ENCODE measurements around the gene NOS1AP. TPM values are rescaled to one million over a fixed set of nuclear protein-coding genes. Genes with fewer than 3 reads are reported as not detected.

NOS1AP gene
- total RNA-seq, 1 experiment from 2014 or later = 14.7 TPM

DNA sequence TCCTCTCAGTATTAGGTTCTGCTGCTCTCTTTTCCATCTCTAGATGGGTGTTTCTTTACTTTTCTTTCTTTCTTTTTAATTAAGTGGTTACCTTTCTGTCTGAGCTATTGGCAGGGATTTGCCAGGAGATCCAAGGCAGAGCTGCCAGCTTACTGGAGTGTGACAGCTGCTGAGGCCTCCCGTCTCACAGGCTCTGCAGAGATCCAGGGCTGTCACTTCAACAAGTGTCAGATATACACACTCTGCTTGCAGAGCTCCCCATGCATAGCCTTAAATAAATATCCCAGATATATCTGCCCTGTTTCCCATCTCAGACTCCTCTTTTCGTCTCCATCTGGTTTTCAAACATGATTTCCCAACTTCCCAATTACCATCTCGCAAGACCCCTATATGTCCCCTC is 124.3 kb downstream of the NOS1AP start (continued):
- no peak for TF ChIP-seq ZNF671 (CRISPR knock-in tag; IDR thresholded peaks at IDR 0.05)

DNA sequence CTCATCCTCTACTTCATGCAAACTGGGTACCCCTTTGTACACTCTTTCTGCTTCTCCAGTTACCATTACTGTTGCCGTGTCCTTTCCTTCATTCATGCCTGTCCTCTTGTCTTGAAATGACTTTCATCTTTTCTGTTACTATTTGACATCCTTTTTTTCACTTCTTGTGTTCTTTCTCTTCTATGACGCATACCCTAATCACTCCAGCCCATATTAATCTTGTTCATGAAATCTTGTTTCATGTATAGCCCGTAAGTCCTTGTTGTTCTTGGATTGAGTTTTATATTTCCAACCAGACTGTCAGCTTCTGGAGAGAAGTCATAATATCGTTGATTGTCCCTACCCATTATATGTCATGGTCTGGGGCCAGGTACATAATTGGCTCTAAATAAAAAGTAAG is 126.1 kb downstream of the NOS1AP start:
- Mint-ChIP-seq H3K9me3 (no peaks in the 10 kb centered on the region), H3K27ac (no peak overlapping the region), H3K4me1 (peaks cover 59% of the 10 kb centered on the region), H3K36me3 (no peaks in the 10 kb centered on the region), H3K4me3 (no peak overlapping the region), H3K27me3 (ENCODE audit: low read depth) (no peaks in the 10 kb centered on the region)
- ATAC-seq (no peak), DNase-seq (ENCODE audit: low spot score) (no peak)
- ChIA-PET POLR2A (no interaction called here), CTCF (no interaction called here)
- TF ChIP-seq, protein P1, sequence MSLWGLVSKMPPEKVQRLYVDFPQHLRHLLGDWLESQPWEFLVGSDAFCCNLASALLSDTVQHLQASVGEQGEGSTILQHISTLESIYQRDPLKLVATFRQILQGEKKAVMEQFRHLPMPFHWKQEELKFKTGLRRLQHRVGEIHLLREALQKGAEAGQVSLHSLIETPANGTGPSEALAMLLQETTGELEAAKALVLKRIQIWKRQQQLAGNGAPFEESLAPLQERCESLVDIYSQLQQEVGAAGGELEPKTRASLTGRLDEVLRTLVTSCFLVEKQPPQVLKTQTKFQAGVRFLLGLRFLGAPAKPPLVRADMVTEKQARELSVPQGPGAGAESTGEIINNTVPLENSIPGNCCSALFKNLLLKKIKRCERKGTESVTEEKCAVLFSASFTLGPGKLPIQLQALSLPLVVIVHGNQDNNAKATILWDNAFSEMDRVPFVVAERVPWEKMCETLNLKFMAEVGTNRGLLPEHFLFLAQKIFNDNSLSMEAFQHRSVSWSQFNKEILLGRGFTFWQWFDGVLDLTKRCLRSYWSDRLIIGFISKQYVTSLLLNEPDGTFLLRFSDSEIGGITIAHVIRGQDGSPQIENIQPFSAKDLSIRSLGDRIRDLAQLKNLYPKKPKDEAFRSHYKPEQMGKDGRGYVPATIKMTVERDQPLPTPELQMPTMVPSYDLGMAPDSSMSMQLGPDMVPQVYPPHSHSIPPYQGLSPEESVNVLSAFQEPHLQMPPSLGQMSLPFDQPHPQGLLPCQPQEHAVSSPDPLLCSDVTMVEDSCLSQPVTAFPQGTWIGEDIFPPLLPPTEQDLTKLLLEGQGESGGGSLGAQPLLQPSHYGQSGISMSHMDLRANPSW (CRISPR knock-in tag; conservative IDR thresholded peaks at IDR 0.05; ENCODE audit: low read depth) = no peak
- TF ChIP-seq ZNF138 (CRISPR knock-in tag; conservative IDR thresholded peaks at IDR 0.05) (no peak), FOXP1 (CRISPR knock-in tag; IDR thresholded peaks at IDR 0.05; ENCODE audit: borderline replicate concordance) (no peak), HMGA2 (CRISPR knock-in tag; IDR thresholded peaks at IDR 0.05) (no peak), NFYB (CRISPR knock-in tag; conservative IDR thresholded peaks at IDR 0.05; ENCODE audit: low read depth) (no peak), ZNF396 (CRISPR knock-in tag; IDR thresholded peaks at IDR 0.05; ENCODE audit: borderline replicate concordance) (no peak), ATF1 (CRISPR knock-in tag; IDR thresholded peaks at IDR 0.05) (no peak), TP53 (CRISPR knock-in tag; IDR thresholded peaks at IDR 0.05) (no peak)
- TF ChIP-seq, protein P2, sequence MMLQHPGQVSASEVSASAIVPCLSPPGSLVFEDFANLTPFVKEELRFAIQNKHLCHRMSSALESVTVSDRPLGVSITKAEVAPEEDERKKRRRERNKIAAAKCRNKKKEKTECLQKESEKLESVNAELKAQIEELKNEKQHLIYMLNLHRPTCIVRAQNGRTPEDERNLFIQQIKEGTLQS (CRISPR knock-in tag; conservative IDR thresholded peaks at IDR 0.05) = no peak

DNA sequence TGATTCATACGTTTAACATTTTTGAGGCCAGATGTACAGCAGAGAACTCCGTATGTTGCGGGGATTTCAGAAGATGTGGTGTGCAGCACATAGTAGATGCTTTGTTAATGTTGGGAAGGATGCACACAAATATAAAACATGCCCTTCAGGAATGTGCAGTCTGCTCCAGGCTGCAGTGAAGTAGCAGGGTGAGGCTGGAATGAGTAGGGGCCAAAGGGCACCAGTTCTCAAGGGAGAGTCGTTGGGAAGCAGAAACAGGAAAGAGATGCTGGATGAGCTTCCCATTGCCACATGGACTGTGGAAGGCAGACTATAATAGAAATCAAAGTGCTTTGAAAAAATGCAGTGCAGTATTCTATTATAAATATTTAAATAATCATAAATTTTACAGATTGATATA is 126.9 kb downstream of the NOS1AP start:
- DNase-seq (ENCODE audit: low spot score) (no peak), ATAC-seq (no peak)
- Mint-ChIP-seq H3K27ac (no peak overlapping the region), H3K9me3 (peaks cover 6% of the 10 kb centered on the region), H3K4me1 (peaks cover 50% of the 10 kb centered on the region), H3K4me3 (no peak overlapping the region), H3K36me3 (peaks cover 3% of the 10 kb centered on the region; the same call in 1 of the 2 replicates), H3K27me3 (ENCODE audit: low read depth) (no peaks in the 10 kb centered on the region)
- ChIA-PET CTCF (no interaction called here), POLR2A (interaction anchor here (0.8 kb wide), 1 partner anchor 9 kb away, joined by 3 read pairs; no protein-coding TSS in a partner anchor)
- TF ChIP-seq RELA (CRISPR knock-in tag; IDR thresholded peaks at IDR 0.05; ENCODE audit: borderline replicate concordance) (no peak), ELF4 (CRISPR knock-in tag; IDR thresholded peaks at IDR 0.05; ENCODE audit: low read depth) (no peak), ZNF416 (CRISPR knock-in tag; IDR thresholded peaks at IDR 0.05) (no peak), NFATC4 (CRISPR knock-in tag; IDR thresholded peaks at IDR 0.05) (no peak), MXD4 (CRISPR knock-in tag; IDR thresholded peaks at IDR 0.05; ENCODE audit: borderline replicate concordance) (no peak), ATF1 (CRISPR knock-in tag; IDR thresholded peaks at IDR 0.05) (no peak), GTF2I (CRISPR knock-in tag; conservative IDR thresholded peaks at IDR 0.05) (no peak), ZNF396 (CRISPR knock-in tag; IDR thresholded peaks at IDR 0.05; ENCODE audit: borderline replicate concordance) (no peak), NFE2L1 (CRISPR knock-in tag; IDR thresholded peaks at IDR 0.05) (no peak), TEAD4 (CRISPR knock-in tag; IDR thresholded peaks at IDR 0.05) (no peak), GABPB1 (CRISPR knock-in tag; IDR thresholded peaks at IDR 0.05) (no peak), SP1 (CRISPR knock-in tag; conservative IDR thresholded peaks at IDR 0.05) (no peak), JAZF1 (CRISPR knock-in tag; IDR thresholded peaks at IDR 0.05) (no peak), CREB1 (CRISPR knock-in tag; IDR thresholded peaks at IDR 0.05) (no peak)
- TF ChIP-seq, protein P1 (CRISPR knock-in tag; conservative IDR thresholded peaks at IDR 0.05; ENCODE audit: low read depth) = no peak
- TF ChIP-seq, protein P3, sequence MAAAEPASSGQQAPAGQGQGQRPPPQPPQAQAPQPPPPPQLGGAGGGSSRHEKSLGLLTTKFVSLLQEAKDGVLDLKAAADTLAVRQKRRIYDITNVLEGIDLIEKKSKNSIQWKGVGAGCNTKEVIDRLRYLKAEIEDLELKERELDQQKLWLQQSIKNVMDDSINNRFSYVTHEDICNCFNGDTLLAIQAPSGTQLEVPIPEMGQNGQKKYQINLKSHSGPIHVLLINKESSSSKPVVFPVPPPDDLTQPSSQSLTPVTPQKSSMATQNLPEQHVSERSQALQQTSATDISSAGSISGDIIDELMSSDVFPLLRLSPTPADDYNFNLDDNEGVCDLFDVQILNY (CRISPR knock-in tag; IDR thresholded peaks at IDR 0.05) = no peak
- TF ChIP-seq, protein P4, sequence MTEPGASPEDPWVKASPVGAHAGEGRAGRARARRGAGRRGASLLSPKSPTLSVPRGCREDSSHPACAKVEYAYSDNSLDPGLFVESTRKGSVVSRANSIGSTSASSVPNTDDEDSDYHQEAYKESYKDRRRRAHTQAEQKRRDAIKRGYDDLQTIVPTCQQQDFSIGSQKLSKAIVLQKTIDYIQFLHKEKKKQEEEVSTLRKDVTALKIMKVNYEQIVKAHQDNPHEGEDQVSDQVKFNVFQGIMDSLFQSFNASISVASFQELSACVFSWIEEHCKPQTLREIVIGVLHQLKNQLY (CRISPR knock-in tag; IDR thresholded peaks at IDR 0.05) = no peak

Measured in WTC11 (cell line).